Kidney epithelial cell (primary cell): ENCODE measurements around the gene ANO8. TPM values are rescaled to one million over a fixed set of nuclear protein-coding genes. Genes with fewer than 3 reads are reported as not detected.
A peak's percentile ranks its signal among the peaks of the same experiment; 100 is the strongest.

ENCODE experiments used
- DNase-seq: peaks from one replicate; pipeline ENCODE4 v3.0.0-alpha.2; 2010; ENCODE audit warnings: low read depth
- H3K27me3 ChIP-seq: 2 replicates; pipeline ENCODE4 v1.6.0; 2011; ENCODE audit warnings: low read length; ENCODE audit not compliant: control insufficient read depth, insufficient read depth
- H3K36me3 ChIP-seq: 2 replicates; pipeline ENCODE4 v1.5.1; 2011; ENCODE audit warnings: low read length; ENCODE audit not compliant: control insufficient read depth, insufficient read depth
- H3K4me3 ChIP-seq: 2 replicates; pipeline ENCODE4 v1.5.1; 2011; ENCODE audit warnings: low read depth, mild to moderate bottlenecking, control low read depth, low read length
- total RNA-seq: library from RNA; depleted of rRNA; stranded (reverse); fragments of >200 nt; gene quantifications from 2 replicates; pipeline ENCODE4 v1.2.3, GENCODE V29; 2015
- TF ChIP-seq, protein P1 (sequence below): IDR thresholded peaks from 2 replicates; pipeline ENCODE4 v1.5.1; 2011; ENCODE audit warnings: mild to moderate bottlenecking, moderate library complexity, low read length, control low read depth, inconsistent platforms; ENCODE audit not compliant: insufficient read depth, poor library complexity, severe bottlenecking

The ANO8 gene
- total RNA-seq, 1 donor from 2014 or later: 6.9 TPM

DNA sequence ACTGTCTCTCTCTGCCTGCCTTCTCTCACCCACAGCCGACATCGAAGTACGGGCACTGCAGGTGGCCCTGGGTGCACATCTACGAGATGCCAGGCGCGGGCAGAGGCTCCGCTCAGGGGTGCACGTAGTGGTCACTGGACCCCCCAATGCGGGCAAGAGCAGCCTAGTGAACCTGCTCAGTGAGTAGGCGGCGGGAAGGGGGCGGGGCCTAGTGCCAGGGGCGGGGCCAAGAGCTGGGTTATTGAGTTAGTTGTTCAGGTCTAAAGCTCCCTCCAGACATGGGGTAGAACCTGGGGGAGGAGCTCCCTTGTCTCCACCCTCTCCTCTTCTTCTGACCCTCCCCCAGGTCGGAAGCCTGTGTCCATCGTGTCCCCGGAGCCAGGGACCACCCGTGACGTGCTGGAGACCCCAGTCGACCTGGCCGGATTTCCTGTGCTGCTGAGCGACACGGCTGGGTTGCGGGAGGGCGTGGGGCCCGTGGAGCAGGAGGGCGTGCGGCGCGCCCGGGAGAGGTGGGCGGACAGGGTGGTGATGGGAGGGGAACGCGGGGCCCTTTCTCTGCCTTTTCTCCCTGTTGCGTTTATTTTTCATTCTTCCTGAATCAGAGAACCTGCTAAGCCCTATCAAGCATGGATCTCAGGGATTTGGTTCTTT, 4.6 kb upstream of the ANO8 start:
- DNase-seq: no peak
- Histone ChIP-seq H3K4me3 (no peak overlapping the region), H3K36me3 (no peaks in the 10 kb centered on the region), H3K27me3 (no peaks in the 10 kb centered on the region)
- TF ChIP-seq, protein P1, sequence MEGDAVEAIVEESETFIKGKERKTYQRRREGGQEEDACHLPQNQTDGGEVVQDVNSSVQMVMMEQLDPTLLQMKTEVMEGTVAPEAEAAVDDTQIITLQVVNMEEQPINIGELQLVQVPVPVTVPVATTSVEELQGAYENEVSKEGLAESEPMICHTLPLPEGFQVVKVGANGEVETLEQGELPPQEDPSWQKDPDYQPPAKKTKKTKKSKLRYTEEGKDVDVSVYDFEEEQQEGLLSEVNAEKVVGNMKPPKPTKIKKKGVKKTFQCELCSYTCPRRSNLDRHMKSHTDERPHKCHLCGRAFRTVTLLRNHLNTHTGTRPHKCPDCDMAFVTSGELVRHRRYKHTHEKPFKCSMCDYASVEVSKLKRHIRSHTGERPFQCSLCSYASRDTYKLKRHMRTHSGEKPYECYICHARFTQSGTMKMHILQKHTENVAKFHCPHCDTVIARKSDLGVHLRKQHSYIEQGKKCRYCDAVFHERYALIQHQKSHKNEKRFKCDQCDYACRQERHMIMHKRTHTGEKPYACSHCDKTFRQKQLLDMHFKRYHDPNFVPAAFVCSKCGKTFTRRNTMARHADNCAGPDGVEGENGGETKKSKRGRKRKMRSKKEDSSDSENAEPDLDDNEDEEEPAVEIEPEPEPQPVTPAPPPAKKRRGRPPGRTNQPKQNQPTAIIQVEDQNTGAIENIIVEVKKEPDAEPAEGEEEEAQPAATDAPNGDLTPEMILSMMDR: no peak

DNA sequence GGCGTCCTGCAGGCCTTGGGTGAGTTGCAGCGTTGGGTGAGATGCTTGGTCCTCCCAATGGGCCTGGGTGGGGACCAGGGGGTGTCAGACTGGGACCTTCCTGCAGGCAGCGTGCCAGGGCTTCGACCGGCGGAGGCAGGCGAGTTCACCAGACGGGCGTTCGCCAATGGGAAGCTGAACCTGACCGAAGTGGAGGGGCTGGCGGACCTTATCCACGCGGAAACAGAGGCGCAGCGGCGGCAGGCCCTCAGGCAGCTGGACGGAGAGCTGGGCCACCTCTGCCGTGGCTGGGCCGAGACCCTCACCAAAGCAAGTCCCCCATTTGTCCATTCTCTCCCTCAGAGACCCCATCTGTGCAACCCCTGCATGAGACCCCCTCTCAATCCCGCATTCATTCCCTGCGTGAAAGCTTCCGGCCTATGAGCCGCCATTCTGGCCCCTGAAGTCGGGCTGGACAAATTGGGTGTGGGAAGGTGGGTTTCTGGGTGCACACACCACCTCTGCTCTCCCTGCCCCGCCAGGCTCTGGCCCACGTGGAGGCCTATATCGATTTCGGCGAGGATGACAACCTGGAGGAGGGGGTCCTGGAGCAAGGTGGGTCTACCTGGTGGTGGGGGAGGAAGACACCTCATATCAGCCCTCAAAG, 3.9 kb upstream of the ANO8 start:
- Histone ChIP-seq H3K27me3 (no peaks in the 10 kb centered on the region), H3K4me3 (no peak overlapping the region), H3K36me3 (no peaks in the 10 kb centered on the region)
- TF ChIP-seq, protein P1: no peak
- DNase-seq: no peak

DNA sequence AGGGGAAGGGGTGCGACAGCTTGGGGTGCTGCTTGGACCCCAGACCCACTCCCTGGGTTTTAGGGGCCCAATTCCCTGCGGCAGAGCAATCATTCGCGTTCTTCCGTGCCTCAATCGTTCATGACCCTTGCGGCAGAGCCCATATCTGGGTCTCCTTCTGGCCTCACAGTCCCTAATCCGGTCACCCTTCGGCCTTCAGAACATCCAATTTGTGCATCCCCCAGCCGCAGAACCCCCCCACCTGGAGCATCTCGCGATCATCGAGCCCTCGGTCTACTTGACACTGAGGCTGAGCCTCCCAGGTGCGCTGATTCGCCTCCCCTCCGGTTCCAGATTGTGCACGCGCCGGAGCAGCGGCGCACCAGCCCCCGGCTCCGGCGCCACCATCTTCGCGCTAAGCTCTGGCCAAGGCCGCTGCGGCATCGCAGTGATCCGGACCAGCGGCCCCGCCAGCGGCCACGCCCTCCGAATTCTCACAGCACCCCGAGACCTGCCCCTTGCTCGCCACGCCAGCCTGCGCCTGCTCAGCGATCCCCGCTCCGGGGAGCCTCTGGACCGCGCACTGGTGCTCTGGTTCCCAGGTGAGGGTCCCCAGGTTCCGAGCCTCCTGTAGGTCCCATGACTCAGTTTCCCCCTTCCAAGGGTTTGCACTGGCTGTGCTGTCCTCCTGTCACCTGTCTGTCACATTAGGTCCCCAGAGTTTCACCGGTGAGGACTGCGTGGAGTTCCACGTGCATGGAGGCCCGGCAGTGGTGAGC, 3.2 kb upstream of the ANO8 start:
- Histone ChIP-seq H3K27me3 (no peaks in the 10 kb centered on the region), H3K4me3 (peak overlapping the region; percentile 68), H3K36me3 (no peaks in the 10 kb centered on the region)
- DNase-seq: no peak
- TF ChIP-seq, protein P1: no peak

DNA sequence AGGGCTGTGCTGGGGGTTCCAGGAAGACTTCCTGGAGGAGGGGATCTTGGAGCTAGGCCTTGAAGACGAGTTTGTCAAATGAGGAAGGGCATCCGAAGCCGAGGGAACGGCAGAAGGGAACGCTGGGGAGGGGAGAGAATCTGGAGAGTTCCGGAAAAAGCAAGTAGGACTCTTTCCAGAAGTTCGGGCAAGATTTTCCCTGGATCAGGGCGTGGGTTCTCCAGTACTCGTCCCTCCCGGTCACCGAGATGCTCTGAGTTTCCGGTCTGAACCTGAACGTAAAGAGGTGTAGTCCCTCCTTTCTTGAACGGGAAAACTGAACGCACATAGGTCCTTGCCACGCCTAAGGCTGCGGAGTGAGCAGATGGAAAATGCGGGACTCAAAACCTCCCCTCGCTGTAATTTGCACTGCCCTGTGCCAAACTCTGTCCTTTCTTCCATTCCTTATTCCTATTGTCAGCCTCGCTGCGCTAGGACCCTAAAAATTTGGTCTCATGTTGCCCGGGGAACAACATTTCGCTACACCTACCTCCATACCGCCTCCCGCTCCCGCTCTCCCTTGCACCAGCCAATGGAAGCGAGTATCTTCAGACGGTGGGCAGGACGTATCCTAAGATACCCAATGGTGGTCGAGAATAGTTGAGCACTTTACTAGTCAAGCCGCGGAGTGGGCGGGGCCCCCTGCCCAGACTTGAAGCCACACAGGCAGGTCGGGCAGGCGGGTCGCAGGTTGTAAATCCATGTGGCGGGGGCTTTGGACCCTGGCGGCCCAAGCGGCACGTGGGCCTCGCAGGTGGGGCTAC, 2.4 kb upstream of the ANO8 start, which contains the start of gene GTPBP3:
TSS of gene GTPBP3 (plus strand) at position 682 of the 803 bp plus-strand sequence. CDS start at position 741, 59 bp downstream.
- peak within 1 kb of the TSS; percentile 68 for H3K4me3 ChIP-seq
- peak; percentile 96 for DNase-seq
- TF ChIP-seq, protein P1: no peak
- no peaks in the 10 kb centered on the region for H3K27me3 ChIP-seq
- no peaks in the 10 kb centered on the region for H3K36me3 ChIP-seq

DNA sequence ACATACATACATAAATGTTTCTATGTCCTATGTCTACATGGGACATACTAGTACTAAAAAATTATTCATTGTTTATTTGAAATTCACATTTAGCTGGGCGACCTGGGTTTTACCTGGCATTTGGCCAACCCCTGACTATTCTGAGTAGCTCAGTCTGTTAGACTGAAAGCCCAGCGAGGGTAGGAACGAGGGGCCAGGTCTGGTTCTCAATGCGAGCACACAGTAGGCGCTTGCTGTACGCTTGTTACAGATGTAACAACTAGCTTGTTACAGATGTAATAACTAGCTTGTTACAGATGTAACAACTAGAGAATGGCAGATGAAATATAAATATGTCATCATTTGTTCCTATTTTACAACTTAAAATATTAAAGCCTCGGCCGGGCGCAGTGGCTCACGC, 920 bp upstream of the ANO8 start:
- H3K4me3 ChIP-seq: no peak overlapping the region
- TF ChIP-seq, protein P1: no peak
- H3K36me3 ChIP-seq: no peaks in the 10 kb centered on the region
- H3K27me3 ChIP-seq: no peaks in the 10 kb centered on the region
- DNase-seq: no peak
